CD14-positive monocyte (primary cell): Measurements from ENCODE around the gene SLC10A7. TPM values are rescaled to one million over a fixed set of nuclear protein-coding genes. Genes with fewer than 3 reads are reported as not detected.

Source experiments
- DNase-seq, 3 donors: peaks; one replicate each; pipeline ENCODE4 v3.0.0-alpha.2; 2011 to 2022
- H2AFZ ChIP-seq: 2 replicates; pipeline ENCODE4 v1.6.0; 2012; ENCODE audit warnings: mild to moderate bottlenecking, low read depth, low read length, inconsistent platforms; ENCODE audit not compliant: insufficient read depth, poor library complexity, severe bottlenecking
- H3K27ac ChIP-seq, 2 donors: 1 replicate in 1 of 2; 2 replicates in 1 of 2; pipeline ENCODE4 v1.5.1; 2012 to 2013; ENCODE audit warnings: low read length in 2 of 2, control low read depth in 1 of 2, inconsistent platforms in 1 of 2, low read depth in 1 of 2, mild to moderate bottlenecking in 1 of 2
- H3K27me3 ChIP-seq, 2 donors: one replicate each; pipeline versions ENCODE4 v1.6.0 to v1.6.1; 2011 to 2013; ENCODE audit warnings: low read length in 2 of 2; ENCODE audit not compliant: control insufficient read depth in 2 of 2, insufficient read depth in 2 of 2
- H3K36me3 ChIP-seq, 2 donors: replicated peaks in 1 of 2; 1 replicate in 1 of 2; 2 replicates in 1 of 2; pipeline versions ENCODE4 v1.5.1 to v1.6.1; 2012 to 2013; ENCODE audit warnings: low read length in 2 of 2, control low read depth in 1 of 2, inconsistent platforms in 1 of 2, mild to moderate bottlenecking in 1 of 2; ENCODE audit not compliant: insufficient read depth in 2 of 2, control insufficient read depth in 1 of 2
- H3K4me1 ChIP-seq, 2 donors: 1 replicate in 1 of 2; 2 replicates in 1 of 2; pipeline versions ENCODE4 v1.5.1 to v1.6.1; 2012 to 2013; ENCODE audit warnings: low read length in 2 of 2, control low read depth in 1 of 2, inconsistent platforms in 1 of 2, mild to moderate bottlenecking in 1 of 2, moderate library complexity in 1 of 2; ENCODE audit not compliant: insufficient read depth in 2 of 2, control insufficient read depth in 1 of 2
- H3K4me2 ChIP-seq: replicated peaks from 2 replicates; pipeline ENCODE3; 2012; ENCODE audit warnings: low read length, moderate library complexity, mild to moderate bottlenecking; ENCODE audit not compliant: poor library complexity, severe bottlenecking; ENCODE audit errors: extremely low read depth
- H3K4me3 ChIP-seq, 3 experiments: fragments of 200-600 bp in 1 of 3; sonication (generic) in 1 of 3; replicated peaks in 1 of 3; 1 replicate in 2 of 3; 2 replicates in 1 of 3; pipeline ENCODE4 v1.5.1; 2011 to 2013; ENCODE audit warnings: low read length in 3 of 3, mild to moderate bottlenecking in 3 of 3, control low read depth in 2 of 3, low read depth in 2 of 3, inconsistent platforms in 1 of 3, moderate library complexity in 1 of 3
- H3K79me2 ChIP-seq: 2 replicates; pipeline ENCODE4 v1.6.0; 2012; ENCODE audit warnings: mild to moderate bottlenecking, control low read depth, inconsistent platforms, low read length, moderate library complexity; ENCODE audit not compliant: insufficient read depth
- H3K9ac ChIP-seq: 2 replicates; pipeline ENCODE4 v1.6.0; 2017; ENCODE audit warnings: low read length, mild to moderate bottlenecking; ENCODE audit not compliant: insufficient read depth, poor library complexity, severe bottlenecking
- H3K9me3 ChIP-seq, 2 donors: replicated peaks in 1 of 2; 1 replicate in 1 of 2; 2 replicates in 1 of 2; pipeline versions ENCODE4 v1.5.1 to v1.6.1; 2012 to 2013; ENCODE audit warnings: low read length in 2 of 2, control low read depth in 1 of 2; ENCODE audit not compliant: control insufficient read depth in 1 of 2, insufficient read depth in 1 of 2
- H4K20me1 ChIP-seq: 2 replicates; pipeline ENCODE4 v1.6.0; 2012; ENCODE audit warnings: mild to moderate bottlenecking, low read length, control low read depth, moderate library complexity; ENCODE audit not compliant: insufficient read depth
- H3K27ac Mint-ChIP-seq, 7 donors: one replicate each; pipeline ENCODE4 v1.8.0; 2020; ENCODE audit warnings: mild to moderate bottlenecking in 7 of 7, mixed read lengths in 7 of 7, moderate library complexity in 6 of 7, inconsistent platforms in 2 of 7
- H3K27me3 Mint-ChIP-seq, 3 donors: one replicate each; pipeline ENCODE4 v1.8.0; 2021 to 2022; ENCODE audit warnings: low read depth in 3 of 3, mild to moderate bottlenecking in 3 of 3, mixed read lengths in 3 of 3, moderate library complexity in 3 of 3, inconsistent platforms in 1 of 3
- H3K36me3 Mint-ChIP-seq, 2 donors: one replicate each; pipeline ENCODE4 v1.8.0; 2020; ENCODE audit warnings: mixed read lengths in 2 of 2, inconsistent platforms in 1 of 2, mild to moderate bottlenecking in 1 of 2
- H3K4me1 Mint-ChIP-seq: one replicate; pipeline ENCODE4 v1.8.0; 2020; ENCODE audit warnings: mild to moderate bottlenecking, mixed read lengths
- H3K4me3 Mint-ChIP-seq, 2 donors: one replicate each; pipeline ENCODE4 v1.8.0; 2020; ENCODE audit warnings: mild to moderate bottlenecking in 2 of 2, mixed read lengths in 2 of 2, moderate library complexity in 1 of 2
- H3K9me3 Mint-ChIP-seq, 7 donors: one replicate each; pipeline ENCODE4 v1.8.0; 2020 to 2022; ENCODE audit warnings: mixed read lengths in 7 of 7, mild to moderate bottlenecking in 6 of 7, moderate library complexity in 6 of 7, inconsistent platforms in 2 of 7
- CTCF ChIP-seq: fragments of 200-600 bp; IDR thresholded peaks from one replicate; pipeline ENCODE4 v1.8.0; 2022; ENCODE audit warnings: antibody characterized with exemption, mild to moderate bottlenecking
- WGBS: methylation state at CpG from one replicate; pipeline ENCODE4 v1.1.5; 2013; ENCODE audit warnings: missing lambda C conversion rate; ENCODE audit not compliant: insufficient coverage; 5-methylcytosine and 5-hydroxymethylcytosine counted together
- intact Hi-C, 2 donors: fragments of 100-400 bp; cut with micrococcal nuclease; formaldehyde crosslinking; loops; one replicate each; pipeline versions ENCODE4 v1.15.0 to v1.15.1; 2023
- polyA plus RNA-seq, 3 donors: library from polyadenylated mRNA; depleted of rRNA in 1 of 3; unstranded in 2 of 3; stranded (reverse) in 1 of 3; fragments of 300-500 nt in 2 of 3; fragments of >200 nt in 1 of 3; fragmentation: Illumina TruSeq in 2 of 3; gene quantifications; 1 replicate in 2 of 3; 2 replicates in 1 of 3; pipeline ENCODE4 v1.2.3, GENCODE V29; 2012 to 2021

Gene SLC10A7
- polyA plus RNA-seq, 3 donors = 6.6 to 8.3 (median 6.8) TPM

DNA sequence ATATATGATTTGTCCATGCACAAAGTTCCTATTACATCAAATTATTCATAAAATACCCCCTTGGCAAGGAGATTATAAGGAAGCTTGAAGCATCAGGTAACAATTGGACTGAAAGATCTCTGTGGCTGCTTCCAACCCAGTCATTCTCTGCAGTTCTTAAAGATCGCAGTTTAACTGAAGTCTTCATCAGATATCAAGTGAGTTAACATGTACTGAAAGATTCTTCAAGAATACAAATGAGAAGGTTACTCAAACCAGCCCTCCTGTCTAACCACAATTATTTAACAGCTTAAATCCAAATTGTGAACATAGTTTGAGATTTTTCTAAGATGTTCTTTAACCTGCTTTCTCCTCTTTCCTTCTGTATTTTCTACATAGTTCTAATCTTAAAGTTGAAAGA, 56.1 kb downstream of the SLC10A7 start:
- no peak overlapping the region for H3K4me3 Mint-ChIP-seq
- H3K27me3 Mint-ChIP-seq = peaks cover 0 to 2% (median 0%) of the 10 kb centered on the region in 3 donors
- Histone ChIP-seq H3K27ac (no peak overlapping the region), H3K36me3 (peaks cover 0 to 5% of the 10 kb centered on the region in 2 donors), H3K27me3 (no peaks in the 10 kb centered on the region), H3K4me1 (no peaks in the 10 kb centered on the region), H3K4me3 (no peak overlapping the region), H3K79me2 (no peaks in the 10 kb centered on the region), H4K20me1 (no peaks in the 10 kb centered on the region), H2AFZ (no peak overlapping the region), H3K9me3 (no peaks in the 10 kb centered on the region), H3K9ac (no peak overlapping the region), H3K4me2 (no peak overlapping the region)
- H3K36me3 Mint-ChIP-seq = peaks cover 7 to 12% of the 10 kb centered on the region in 2 donors
- WGBS = 100% methylated on average over 1 of the region's 1 CpG
- H3K4me1 Mint-ChIP-seq = peaks cover 2% of the 10 kb centered on the region
- intact Hi-C loops = no loop called here
- TF ChIP-seq CTCF = no peak
- no peak overlapping the region for H3K27ac Mint-ChIP-seq
- DNase-seq = no peak
- H3K9me3 Mint-ChIP-seq = no peaks in the 10 kb centered on the region

GRCh38 chr4:146462251-146462650, 59.5 kb downstream of the SLC10A7 start:
- Histone ChIP-seq H3K4me2 (no peak overlapping the region), H3K4me1 (no peaks in the 10 kb centered on the region), H3K36me3 (no peaks in the 10 kb centered on the region), H3K79me2 (no peaks in the 10 kb centered on the region), H3K9me3 (no peaks in the 10 kb centered on the region), H3K27me3 (no peaks in the 10 kb centered on the region), H3K27ac (no peak overlapping the region), H2AFZ (no peak overlapping the region), H3K9ac (no peak overlapping the region), H3K4me3 (no peak overlapping the region), H4K20me1 (no peaks in the 10 kb centered on the region)
- Mint-ChIP-seq H3K27ac (peak overlapping the region in 1 of 7 donors; percentile 33), H3K4me3 (no peak overlapping the region), H3K4me1 (peaks cover 5% of the 10 kb centered on the region), H3K36me3 (no peaks in the 10 kb centered on the region), H3K9me3 (no peaks in the 10 kb centered on the region), H3K27me3 (no peaks in the 10 kb centered on the region)
- intact Hi-C loops = no loop called here
- no peak for TF ChIP-seq CTCF
- no peak for DNase-seq
